OCI-LY7 (cell line): ENCODE measurements around the gene REC114. TPM values are rescaled to one million over a fixed set of nuclear protein-coding genes. Genes with fewer than 3 reads are reported as not detected.

Experiments used
- BruUV-seq: library from RNA; stranded (reverse); fragments of 400-500 nt; replicated peaks from 2 replicates; lab custom pipeline; 2021; lab: Mats Ljungman, UMichigan
- CTCF ChIA-PET: fragments of 300-600 bp; sonication (Branson Sonifier 250); formaldehyde crosslinking; loops from one replicate; lab custom pipeline; 2022; ENCODE audit warnings: antibody characterized with exemption; ENCODE audit not compliant: unreplicated experiment; lab: Charles Lee
- POLR2A ChIA-PET: fragments of 300-600 bp; sonication (Branson Sonifier 250); formaldehyde crosslinking; loops from one replicate; lab custom pipeline; 2022; ENCODE audit warnings: antibody characterized with exemption; lab: Charles Lee
- DNase-seq: peaks from one replicate; pipeline ENCODE4 v3.0.0-alpha.2; 2015; ENCODE audit warnings: low spot score
- H2AFZ ChIP-seq: fragments of 200-600 bp; sonication (generic), shearing (Covaris generic); 2 replicates; pipeline ENCODE4 v1.6.1; 2014; ENCODE audit warnings: mild to moderate bottlenecking, antibody characterized with exemption, low read length, moderate library complexity
- H3K27ac ChIP-seq: fragments of 200-600 bp; sonication (generic); 2 replicates; pipeline ENCODE4 v1.5.1; 2014; ENCODE audit warnings: mixed run types, low read depth, mild to moderate bottlenecking, moderate library complexity, low read length, inconsistent platforms; ENCODE audit not compliant: poor library complexity, severe bottlenecking
- H3K36me3 ChIP-seq: fragments of 200-600 bp; sonication (generic); 2 replicates; pipeline ENCODE4 v1.6.1; 2014; ENCODE audit warnings: mild to moderate bottlenecking, antibody characterized with exemption, low read length, moderate library complexity, mixed read lengths; ENCODE audit not compliant: insufficient read depth
- H3K4me1 ChIP-seq: fragments of 200-600 bp; sonication (generic); 2 replicates; pipeline ENCODE4 v1.5.1; 2014; ENCODE audit warnings: mild to moderate bottlenecking, low read length; ENCODE audit not compliant: insufficient read depth, poor library complexity, severe bottlenecking
- H3K4me2 ChIP-seq: fragments of 200-600 bp; sonication (generic); 2 replicates; pipeline ENCODE4 v1.6.1; 2014; ENCODE audit warnings: mild to moderate bottlenecking, low read length
- H3K4me3 ChIP-seq: fragments of 200-600 bp; sonication (generic); 2 replicates; pipeline ENCODE4 v1.5.1; 2014; ENCODE audit warnings: mild to moderate bottlenecking, low read depth, low read length; ENCODE audit not compliant: poor library complexity, severe bottlenecking
- H3K79me2 ChIP-seq: fragments of 200-600 bp; sonication (generic); 2 replicates; pipeline ENCODE4 v1.6.1; 2016; ENCODE audit warnings: low read depth, mild to moderate bottlenecking, low read length, moderate library complexity, mixed read lengths; ENCODE audit not compliant: insufficient read depth
- H3K9me2 ChIP-seq: fragments of 200-600 bp; sonication (generic); 2 replicates; pipeline ENCODE4 v1.6.1; 2016; ENCODE audit warnings: mild to moderate bottlenecking, low read length, mixed read lengths; ENCODE audit not compliant: insufficient read depth
- H3K9me3 ChIP-seq: fragments of 200-600 bp; sonication (generic); 2 replicates; pipeline ENCODE4 v1.6.1; 2014; ENCODE audit warnings: mild to moderate bottlenecking, mixed run types, low read length, mixed read lengths
- H4K20me1 ChIP-seq: fragments of 200-600 bp; sonication (generic); 2 replicates; pipeline ENCODE4 v1.6.1; 2014; ENCODE audit warnings: mild to moderate bottlenecking, antibody characterized with exemption, low read length, moderate library complexity, mixed read lengths; ENCODE audit not compliant: insufficient read depth
- EZH2phosphoT487 ChIP-seq: fragments of 200-600 bp; sonication (generic); IDR thresholded peaks from 2 replicates; pipeline ENCODE4 v1.6.1; 2018; ENCODE audit warnings: low read depth, borderline replicate concordance, mild to moderate bottlenecking, mixed run types, antibody characterized with exemption, low read length, moderate library complexity, mixed read lengths
- intact Hi-C: fragments of 100-400 bp; cut with micrococcal nuclease; formaldehyde crosslinking; loops from one replicate; pipeline ENCODE4 v1.10.0; 2022; ENCODE audit not compliant: unreplicated experiment
- total RNA-seq, 2 experiments: library from RNA; depleted of rRNA in 1 of 2; stranded (reverse); fragments of >200 nt in 1 of 2; shearing (Covaris generic) in 1 of 2; gene quantifications; 2 replicates each; pipeline ENCODE4 v1.2.3, GENCODE V29; 2014 to 2022
- TF ChIP-seq, protein P1 (sequence below): fragments of 200-600 bp; sonication (generic); conservative IDR thresholded peaks from 2 replicates; pipeline ENCODE4 v1.5.1; 2014; ENCODE audit warnings: mild to moderate bottlenecking, antibody characterized with exemption, low read length, moderate library complexity, mixed read lengths

The REC114 gene
- total RNA-seq, 2 experiments from 2014 or later, result not detected

DNA sequence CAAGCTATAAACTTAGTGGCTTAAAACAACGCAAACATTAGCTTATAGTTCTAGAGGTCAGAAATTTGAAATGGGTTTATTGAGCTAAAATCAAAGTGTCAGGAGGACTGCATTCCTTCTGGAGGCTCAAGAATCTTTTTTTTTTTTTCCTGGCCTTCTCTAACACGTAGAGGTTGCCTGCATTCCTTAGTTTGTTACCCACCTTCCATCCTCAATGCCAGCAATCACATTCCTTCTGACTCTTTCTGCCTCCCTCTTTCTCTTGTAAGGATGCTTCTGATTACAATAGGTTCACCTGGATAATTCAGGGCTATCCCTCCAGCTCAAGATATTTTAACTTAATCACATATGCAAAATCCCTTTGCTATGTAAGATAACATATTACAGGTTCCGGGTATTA, 24.8 kb downstream of the REC114 start:
- no peak for DNase-seq
- H3K79me2 ChIP-seq, result no peaks in the 10 kb centered on the region
- intact Hi-C loops, result no loop called here
- TF ChIP-seq EZH2phosphoT487, result no peak
- TF ChIP-seq, protein P1, sequence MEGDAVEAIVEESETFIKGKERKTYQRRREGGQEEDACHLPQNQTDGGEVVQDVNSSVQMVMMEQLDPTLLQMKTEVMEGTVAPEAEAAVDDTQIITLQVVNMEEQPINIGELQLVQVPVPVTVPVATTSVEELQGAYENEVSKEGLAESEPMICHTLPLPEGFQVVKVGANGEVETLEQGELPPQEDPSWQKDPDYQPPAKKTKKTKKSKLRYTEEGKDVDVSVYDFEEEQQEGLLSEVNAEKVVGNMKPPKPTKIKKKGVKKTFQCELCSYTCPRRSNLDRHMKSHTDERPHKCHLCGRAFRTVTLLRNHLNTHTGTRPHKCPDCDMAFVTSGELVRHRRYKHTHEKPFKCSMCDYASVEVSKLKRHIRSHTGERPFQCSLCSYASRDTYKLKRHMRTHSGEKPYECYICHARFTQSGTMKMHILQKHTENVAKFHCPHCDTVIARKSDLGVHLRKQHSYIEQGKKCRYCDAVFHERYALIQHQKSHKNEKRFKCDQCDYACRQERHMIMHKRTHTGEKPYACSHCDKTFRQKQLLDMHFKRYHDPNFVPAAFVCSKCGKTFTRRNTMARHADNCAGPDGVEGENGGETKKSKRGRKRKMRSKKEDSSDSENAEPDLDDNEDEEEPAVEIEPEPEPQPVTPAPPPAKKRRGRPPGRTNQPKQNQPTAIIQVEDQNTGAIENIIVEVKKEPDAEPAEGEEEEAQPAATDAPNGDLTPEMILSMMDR, result no peak
- no peak overlapping the region for H3K4me2 ChIP-seq
- ChIA-PET POLR2A (interaction anchor here (0.6 to 0.8 kb wide), 3 partner anchors 10 to 312 kb away, joined by 3 read pairs; no protein-coding TSS in a partner anchor), CTCF (no interaction called here)
- H3K36me3 ChIP-seq, result no peaks in the 10 kb centered on the region
- no TSS peak for BruUV-seq
- no peaks in the 10 kb centered on the region for H3K9me2 ChIP-seq
- H3K27ac ChIP-seq, result no peak overlapping the region
- H3K4me1 ChIP-seq, result no peaks in the 10 kb centered on the region
- H3K9me3 ChIP-seq, result no peaks in the 10 kb centered on the region
- H2AFZ ChIP-seq, result no peak overlapping the region
- H3K4me3 ChIP-seq, result no peak overlapping the region
- H4K20me1 ChIP-seq, result no peaks in the 10 kb centered on the region

DNA sequence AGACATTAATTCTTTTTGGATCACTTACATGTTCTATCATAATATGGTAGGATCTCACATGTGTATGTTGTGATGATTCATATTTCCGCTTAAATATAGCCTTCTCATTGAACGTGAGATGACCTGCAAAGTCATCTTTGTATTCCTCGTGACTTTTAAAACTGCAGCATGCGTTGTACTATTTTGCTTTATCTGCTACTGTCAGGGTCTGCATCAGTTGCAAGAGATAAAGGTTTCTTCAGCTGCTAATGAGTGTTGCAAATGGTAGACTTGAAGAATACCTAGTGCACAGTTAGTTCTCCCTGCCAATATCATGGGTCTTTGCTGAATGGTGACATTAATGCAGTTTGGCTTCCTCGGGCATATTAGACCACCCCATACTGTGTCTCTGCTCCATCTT, 31.8 kb downstream of the REC114 start:
- no TSS peak for BruUV-seq
- no peaks in the 10 kb centered on the region for H3K4me1 ChIP-seq
- no peak overlapping the region for H2AFZ ChIP-seq
- H3K9me3 ChIP-seq, result no peaks in the 10 kb centered on the region
- H3K36me3 ChIP-seq, result no peaks in the 10 kb centered on the region
- no peaks in the 10 kb centered on the region for H3K79me2 ChIP-seq
- H4K20me1 ChIP-seq, result no peaks in the 10 kb centered on the region
- POLR2A ChIA-PET, result no interaction called here
- no peak overlapping the region for H3K27ac ChIP-seq
- H3K9me2 ChIP-seq, result no peaks in the 10 kb centered on the region
- DNase-seq, result no peak
- CTCF ChIA-PET, result no interaction called here
- intact Hi-C loops, result no loop called here
- TF ChIP-seq, protein P1, result no peak
- TF ChIP-seq EZH2phosphoT487, result no peak
- H3K4me2 ChIP-seq, result no peak overlapping the region
- H3K4me3 ChIP-seq, result no peak overlapping the region

DNA sequence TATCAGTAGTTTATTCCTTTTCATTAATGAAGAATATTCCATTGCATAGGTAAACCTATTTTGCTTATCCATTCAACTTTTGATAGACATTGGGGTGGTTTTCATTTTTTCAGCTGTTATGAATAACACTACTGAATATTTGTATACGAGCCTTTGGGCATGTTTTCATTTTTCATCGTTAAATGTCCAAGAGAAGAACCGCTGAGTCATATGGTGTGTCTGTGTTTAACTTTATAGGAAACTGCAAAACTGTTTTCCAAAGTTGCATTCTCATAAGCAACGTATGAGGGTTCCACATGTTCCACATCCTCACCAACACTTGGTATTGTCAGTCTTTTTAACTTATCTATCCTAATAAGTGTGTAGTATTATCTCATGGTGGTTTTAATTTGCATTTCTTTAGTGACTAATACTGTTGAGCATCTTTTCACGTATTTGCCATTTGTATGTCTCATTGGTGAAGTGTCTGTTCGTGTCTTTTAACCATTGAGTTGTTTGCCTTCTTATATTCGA, 33.8 kb downstream of the REC114 start:
- ChIA-PET POLR2A (no interaction called here), CTCF (no interaction called here)
- no peak for DNase-seq

More for the DNA sequence above, 33.8 kb downstream of the REC114 start:
- Histone ChIP-seq H2AFZ (no peak overlapping the region), H3K79me2 (no peaks in the 10 kb centered on the region), H3K4me2 (no peak overlapping the region), H3K9me3 (no peaks in the 10 kb centered on the region), H3K4me1 (no peaks in the 10 kb centered on the region), H3K27ac (no peak overlapping the region), H3K4me3 (no peak overlapping the region), H4K20me1 (no peaks in the 10 kb centered on the region), H3K9me2 (no peaks in the 10 kb centered on the region), H3K36me3 (no peaks in the 10 kb centered on the region)
- TF ChIP-seq EZH2phosphoT487, result no peak
- TF ChIP-seq, protein P1, result no peak
- no TSS peak for BruUV-seq
- intact Hi-C loops, result no loop called here
